CD4-positive, CD25-positive, alpha-beta regulatory T cell (primary cell): ENCODE data around the gene NCAM1. TPM values are rescaled to one million over a fixed set of nuclear protein-coding genes. Genes with fewer than 3 reads are reported as not detected.

Source experiments
- ATAC-seq, 2 donors: fragments of 150-1000 bp; cut with Tn5 transposase; one replicate each; pipeline ENCODE4 v1.10.0; 2021; ENCODE audit warnings: low read depth in 2 of 2, moderate number of reproducible peaks in 2 of 2, moderate library complexity in 1 of 2
- DNase-seq, 3 donors: peaks; one replicate each; pipeline versions ENCODE4 v3.0.0 to v3.0.0-alpha.2; 2012 to 2022; ENCODE audit warnings: mixed read lengths in 1 of 3
- H3K27ac ChIP-seq: one replicate; pipeline ENCODE4 v1.7.0; 2013; ENCODE audit warnings: mild to moderate bottlenecking, low read length; ENCODE audit not compliant: insufficient read depth, poor library complexity, severe bottlenecking
- H3K27me3 ChIP-seq: one replicate; pipeline ENCODE4 v1.7.0; 2013; ENCODE audit warnings: low read length; ENCODE audit not compliant: control insufficient read depth, insufficient read depth
- H3K36me3 ChIP-seq: one replicate; pipeline ENCODE4 v1.7.0; 2013; ENCODE audit warnings: mild to moderate bottlenecking, low read length, moderate library complexity; ENCODE audit not compliant: control insufficient read depth, insufficient read depth
- H3K4me1 ChIP-seq: 2 replicates; pipeline ENCODE4 v1.7.0; 2013; ENCODE audit warnings: mild to moderate bottlenecking, low read length; ENCODE audit not compliant: insufficient read depth, control insufficient read depth, poor library complexity, severe bottlenecking
- H3K4me3 ChIP-seq: one replicate; pipeline ENCODE4 v1.7.0; 2013; ENCODE audit warnings: low read depth, mild to moderate bottlenecking, low read length, moderate library complexity
- H3K9me3 ChIP-seq, 2 experiments: 1 replicate in 1 of 2; 2 replicates in 1 of 2; pipeline ENCODE4 v1.7.0; 2013; ENCODE audit warnings: low read length in 2 of 2, mild to moderate bottlenecking in 1 of 2, moderate library complexity in 1 of 2; ENCODE audit not compliant: control insufficient read depth in 2 of 2
- H3K27ac Mint-ChIP-seq, 3 donors: one replicate each; pipeline ENCODE4 v1.8.0; 2020 to 2022; ENCODE audit warnings: mild to moderate bottlenecking in 3 of 3, mixed read lengths in 3 of 3, moderate library complexity in 2 of 3
- H3K27me3 Mint-ChIP-seq: one replicate; pipeline ENCODE4 v1.8.0; 2022; ENCODE audit warnings: mild to moderate bottlenecking, mixed read lengths
- H3K36me3 Mint-ChIP-seq: one replicate; pipeline ENCODE4 v1.8.0; 2020; ENCODE audit warnings: mixed read lengths
- H3K4me1 Mint-ChIP-seq, 4 donors: one replicate each; pipeline ENCODE4 v1.8.0; 2020 to 2022; ENCODE audit warnings: mixed read lengths in 4 of 4, mild to moderate bottlenecking in 1 of 4
- H3K4me3 Mint-ChIP-seq, 4 donors: one replicate each; pipeline ENCODE4 v1.8.0; 2020 to 2022; ENCODE audit warnings: mild to moderate bottlenecking in 4 of 4, mixed read lengths in 4 of 4, moderate library complexity in 3 of 4
- H3K9me3 Mint-ChIP-seq, 7 donors: one replicate each; pipeline ENCODE4 v1.8.0; 2020 to 2022; ENCODE audit warnings: mixed read lengths in 7 of 7, mild to moderate bottlenecking in 3 of 7, moderate library complexity in 2 of 7
- polyA plus RNA-seq, 4 donors: library from polyadenylated mRNA; unstranded; fragments of 300-500 nt; fragmentation: Illumina TruSeq; gene quantifications; one replicate each; pipeline ENCODE4 v1.2.3, GENCODE V29; 2021
- total RNA-seq: library from RNA; stranded (reverse); gene quantifications from one replicate; pipeline ENCODE4 v1.2.3, GENCODE V29; 2022

The NCAM1 gene
- total and polyA plus RNA-seq, 5 donors from 2014 or later: 0.03 to 0.79 (median 0.11) TPM; not detected in 1

- Mint-ChIP-seq H3K27me3 (peaks cover 9% of the 10 kb centered on the region), H3K9me3 (peaks cover 0 to 3% (median 0%) of the 10 kb centered on the region in 7 donors), H3K27ac (no peak overlapping the region), H3K4me3 (no peak overlapping the region), H3K36me3 (no peaks in the 10 kb centered on the region), H3K4me1 (no peaks in the 10 kb centered on the region)
- Histone ChIP-seq H3K27me3 (no peaks in the 10 kb centered on the region), H3K36me3 (no peaks in the 10 kb centered on the region), H3K27ac (no peak overlapping the region), H3K4me3 (no peak overlapping the region), H3K4me1 (no peaks in the 10 kb centered on the region), H3K9me3 (no peaks in the 10 kb centered on the region)
- no peak for DNase-seq
- ATAC-seq: no peak
Measured at GRCh38 chr11:113091481-113091780, 130.2 kb downstream of the NCAM1 start.

- Histone ChIP-seq H3K27ac (no peak overlapping the region), H3K4me3 (no peak overlapping the region), H3K36me3 (no peaks in the 10 kb centered on the region), H3K4me1 (no peaks in the 10 kb centered on the region), H3K9me3 (no peaks in the 10 kb centered on the region), H3K27me3 (no peaks in the 10 kb centered on the region)
- Mint-ChIP-seq H3K27me3 (peaks cover 4% of the 10 kb centered on the region), H3K36me3 (no peaks in the 10 kb centered on the region), H3K27ac (no peak overlapping the region), H3K9me3 (peaks cover 0 to 3% (median 0%) of the 10 kb centered on the region in 7 donors), H3K4me3 (no peak overlapping the region), H3K4me1 (no peaks in the 10 kb centered on the region)
- ATAC-seq (no peak), DNase-seq (no peak)
Measured at GRCh38 chr11:113096648-113097047, 135.4 kb downstream of the NCAM1 start.

- Histone ChIP-seq H3K27me3 (no peaks in the 10 kb centered on the region), H3K4me3 (no peak overlapping the region), H3K9me3 (no peaks in the 10 kb centered on the region), H3K36me3 (no peaks in the 10 kb centered on the region), H3K27ac (no peak overlapping the region), H3K4me1 (no peaks in the 10 kb centered on the region)
- Mint-ChIP-seq H3K36me3 (no peaks in the 10 kb centered on the region), H3K4me3 (no peak overlapping the region), H3K27ac (no peak overlapping the region), H3K27me3 (peaks cover 22% of the 10 kb centered on the region), H3K4me1 (no peaks in the 10 kb centered on the region), H3K9me3 (no peaks in the 10 kb centered on the region)
- ATAC-seq (no peak), DNase-seq (no peak)
Measured at GRCh38 chr11:113103932-113104690, 142.9 kb downstream of the NCAM1 start.

- Histone ChIP-seq H3K36me3 (no peaks in the 10 kb centered on the region), H3K4me1 (no peaks in the 10 kb centered on the region), H3K4me3 (no peak overlapping the region), H3K27ac (no peak overlapping the region), H3K9me3 (no peaks in the 10 kb centered on the region), H3K27me3 (no peaks in the 10 kb centered on the region)
- Mint-ChIP-seq H3K27ac (no peak overlapping the region), H3K4me1 (no peaks in the 10 kb centered on the region), H3K4me3 (no peak overlapping the region), H3K36me3 (no peaks in the 10 kb centered on the region), H3K9me3 (no peaks in the 10 kb centered on the region), H3K27me3 (peaks cover 22% of the 10 kb centered on the region)
- DNase-seq: no peak
- no peak for ATAC-seq
Measured at GRCh38 chr11:113104691-113105251, 143.6 kb downstream of the NCAM1 start.

- H3K9me3 ChIP-seq: no peaks in the 10 kb centered on the region
- H3K4me3 ChIP-seq: no peak overlapping the region
- Mint-ChIP-seq H3K4me3 (no peak overlapping the region), H3K36me3 (no peaks in the 10 kb centered on the region), H3K27me3 (peaks cover 22% of the 10 kb centered on the region), H3K4me1 (no peaks in the 10 kb centered on the region), H3K9me3 (no peaks in the 10 kb centered on the region), H3K27ac (no peak overlapping the region)
- H3K36me3 ChIP-seq: no peaks in the 10 kb centered on the region
- ATAC-seq (no peak), DNase-seq (no peak)
- no peak overlapping the region for H3K27ac ChIP-seq
- no peaks in the 10 kb centered on the region for H3K27me3 ChIP-seq
- no peaks in the 10 kb centered on the region for H3K4me1 ChIP-seq
Measured at GRCh38 chr11:113105592-113105991, 144.4 kb downstream of the NCAM1 start.

- H3K4me3 Mint-ChIP-seq: no peak overlapping the region
- H3K36me3 ChIP-seq: no peaks in the 10 kb centered on the region
- no peaks in the 10 kb centered on the region for H3K36me3 Mint-ChIP-seq
- H3K27me3 ChIP-seq: no peaks in the 10 kb centered on the region
- no peaks in the 10 kb centered on the region for H3K9me3 ChIP-seq
- ATAC-seq (no peak), DNase-seq (no peak)
- peaks cover 22% of the 10 kb centered on the region for H3K27me3 Mint-ChIP-seq
- H3K4me1 ChIP-seq: no peaks in the 10 kb centered on the region
- no peak overlapping the region for H3K4me3 ChIP-seq
- no peaks in the 10 kb centered on the region for H3K4me1 Mint-ChIP-seq
- no peak overlapping the region for H3K27ac Mint-ChIP-seq
- H3K9me3 Mint-ChIP-seq: no peaks in the 10 kb centered on the region
- H3K27ac ChIP-seq: no peak overlapping the region
Measured at GRCh38 chr11:113106507-113106906, 145.3 kb downstream of the NCAM1 start.

GRCh38 chr11:113110046-113110445 lies 148.8 kb downstream of the NCAM1 start:
- Mint-ChIP-seq H3K9me3 (peaks cover 0 to 2% (median 0%) of the 10 kb centered on the region in 7 donors), H3K27ac (no peak overlapping the region), H3K36me3 (no peaks in the 10 kb centered on the region), H3K27me3 (peaks cover 26% of the 10 kb centered on the region), H3K4me1 (no peaks in the 10 kb centered on the region), H3K4me3 (no peak overlapping the region)
- Histone ChIP-seq H3K4me1 (no peaks in the 10 kb centered on the region), H3K4me3 (no peak overlapping the region), H3K27ac (no peak overlapping the region), H3K9me3 (no peaks in the 10 kb centered on the region), H3K36me3 (no peaks in the 10 kb centered on the region), H3K27me3 (no peaks in the 10 kb centered on the region)
- ATAC-seq: no peak
- no peak for DNase-seq

- no peak overlapping the region for H3K4me3 Mint-ChIP-seq
- no peaks in the 10 kb centered on the region for H3K27me3 ChIP-seq
Measured at GRCh38 chr11:113111156-113111555, 149.9 kb downstream of the NCAM1 start.

More at GRCh38 chr11:113111156-113111555, 149.9 kb downstream of the NCAM1 start:
- H3K36me3 Mint-ChIP-seq: no peaks in the 10 kb centered on the region
- DNase-seq: no peak
- Histone ChIP-seq H3K9me3 (no peaks in the 10 kb centered on the region), H3K36me3 (no peaks in the 10 kb centered on the region), H3K4me3 (no peak overlapping the region), H3K4me1 (no peaks in the 10 kb centered on the region), H3K27ac (no peak overlapping the region)
- no peak for ATAC-seq
- peaks cover 28% of the 10 kb centered on the region for H3K27me3 Mint-ChIP-seq
- no peak overlapping the region for H3K27ac Mint-ChIP-seq
- peaks cover 0 to 2% (median 0%) of the 10 kb centered on the region in 7 donors for H3K9me3 Mint-ChIP-seq
- H3K4me1 Mint-ChIP-seq: no peaks in the 10 kb centered on the region
